A673 (cell line): Measurements from ENCODE around the gene LPP. TPM values are rescaled to one million over a fixed set of nuclear protein-coding genes. Genes with fewer than 3 reads are reported as not detected.

Experiments
- BruUV-seq: library from RNA; stranded (reverse); fragments of 400-500 nt; replicated peaks from 2 replicates; lab custom pipeline; 2021; lab: Mats Ljungman, UMichigan
- CTCF ChIA-PET: fragments of 300-600 bp; sonication (Branson Sonifier 250); formaldehyde crosslinking; loops from one replicate; lab custom pipeline; 2022; ENCODE audit warnings: antibody characterized with exemption; lab: Charles Lee
- POLR2A ChIA-PET: fragments of 300-600 bp; sonication (Branson Sonifier 250); formaldehyde crosslinking; loops from one replicate; lab custom pipeline; 2022; ENCODE audit warnings: antibody characterized with exemption; ENCODE audit not compliant: low non-redundant PET; lab: Charles Lee
- DNase-seq: peaks from one replicate; pipeline ENCODE4 v3.0.0-alpha.2; 2015; ENCODE audit warnings: low spot score
- H3K27ac ChIP-seq: fragments of 200-600 bp; sonication (generic); 2 replicates; pipeline ENCODE4 v1.5.1; 2016; ENCODE audit warnings: mixed run types, low read depth, mild to moderate bottlenecking, mixed read lengths, antibody characterized with exemption, low read length; ENCODE audit not compliant: poor library complexity, severe bottlenecking
- H3K27me3 ChIP-seq: fragments of 200-600 bp; sonication (generic); replicated peaks from 2 replicates; pipeline ENCODE4 v1.6.1; 2017; ENCODE audit warnings: mixed run types, low read depth, mild to moderate bottlenecking, mixed read lengths, antibody characterized with exemption, low read length; ENCODE audit not compliant: insufficient read depth, poor library complexity
- H3K36me3 ChIP-seq: fragments of 200-600 bp; sonication (generic); 2 replicates; pipeline ENCODE4 v1.6.1; 2016; ENCODE audit warnings: mixed run types, mild to moderate bottlenecking, mixed read lengths, antibody characterized with exemption, low read length; ENCODE audit not compliant: insufficient read depth, poor library complexity, severe bottlenecking
- H3K4me1 ChIP-seq: fragments of 200-600 bp; sonication (generic); 2 replicates; pipeline ENCODE4 v1.6.1; 2017; ENCODE audit warnings: mixed run types, mild to moderate bottlenecking, mixed read lengths, antibody characterized with exemption, low read length; ENCODE audit not compliant: insufficient read depth, poor library complexity, severe bottlenecking
- H3K4me3 ChIP-seq: fragments of 200-600 bp; sonication (generic); 2 replicates; pipeline ENCODE4 v1.5.1; 2016; ENCODE audit warnings: low read depth, mixed run types, mild to moderate bottlenecking, mixed read lengths, low read length; ENCODE audit not compliant: poor library complexity, severe bottlenecking
- H3K9me3 ChIP-seq: fragments of 200-600 bp; sonication (generic); 2 replicates; pipeline ENCODE4 v1.6.1; 2016; ENCODE audit warnings: mixed run types, low read depth, mild to moderate bottlenecking, mixed read lengths, antibody characterized with exemption, low read length; ENCODE audit not compliant: poor library complexity, severe bottlenecking
- EZH2 ChIP-seq: fragments of 200-600 bp; sonication (generic); IDR thresholded peaks from 2 replicates; pipeline ENCODE4 v1.6.1; 2017; ENCODE audit warnings: borderline replicate concordance, low read depth, mild to moderate bottlenecking, mixed read lengths, antibody characterized with exemption, low read length; ENCODE audit not compliant: poor library complexity, severe bottlenecking
- intact Hi-C: fragments of 100-400 bp; cut with micrococcal nuclease; formaldehyde crosslinking; loops from one replicate; pipeline ENCODE4 v1.10.0; 2022; ENCODE audit not compliant: unreplicated experiment
- total RNA-seq: library from RNA; stranded (reverse); gene quantifications from 2 replicates; pipeline ENCODE4 v1.2.3, GENCODE V29; 2021
- TF ChIP-seq, protein P1 (sequence below): fragments of 300-800, 200-600 bp; sonication (generic); conservative IDR thresholded peaks from 2 replicates; pipeline ENCODE4 v1.5.1; 2017; ENCODE audit warnings: low read depth, mild to moderate bottlenecking, antibody characterized with exemption, low read length, moderate library complexity, mixed read lengths

LPP gene
- total RNA-seq, 1 experiment from 2014 or later, result 39.7 TPM

DNA sequence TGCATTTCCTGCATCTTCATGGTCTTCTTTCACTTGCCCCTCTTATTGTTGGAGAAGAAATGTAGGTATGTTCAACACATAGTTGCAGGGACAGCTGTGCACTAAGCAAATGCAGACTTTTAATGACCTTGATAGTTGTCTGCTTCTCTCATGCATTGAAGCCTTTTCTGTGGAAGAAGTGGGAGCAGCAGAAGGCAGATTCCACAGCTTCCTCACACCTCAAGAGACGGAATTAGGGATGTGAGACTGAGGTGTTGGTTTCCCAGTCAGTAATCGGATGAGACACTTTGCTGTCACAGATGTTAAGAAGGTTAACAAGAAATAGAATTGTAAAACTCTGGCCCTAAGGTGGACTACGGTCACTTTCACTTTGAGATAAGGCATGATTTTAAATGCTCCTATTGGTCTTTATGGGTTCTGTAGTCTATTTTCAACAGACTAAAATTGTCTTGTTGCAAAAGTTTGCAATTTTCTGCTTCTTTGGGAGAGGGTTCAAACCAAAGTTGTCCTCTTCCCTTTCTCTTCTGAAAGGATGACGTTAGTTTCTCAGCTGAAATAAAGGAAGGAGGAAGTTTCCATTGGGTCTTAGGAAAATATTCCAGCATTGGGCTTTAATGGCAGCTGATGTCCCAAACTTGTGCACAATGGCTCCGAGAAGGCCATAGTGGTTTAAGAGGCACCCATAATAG is 117.4 kb downstream of the LPP start:
- ChIA-PET POLR2A (no interaction called here), CTCF (no interaction called here)
- Histone ChIP-seq H3K27ac (no peak overlapping the region), H3K4me1 (no peaks in the 10 kb centered on the region), H3K4me3 (no peak overlapping the region), H3K36me3 (no peaks in the 10 kb centered on the region), H3K27me3 (no peaks in the 10 kb centered on the region), H3K9me3 (no peaks in the 10 kb centered on the region)
- no peak for TF ChIP-seq EZH2
- TF ChIP-seq, protein P1, sequence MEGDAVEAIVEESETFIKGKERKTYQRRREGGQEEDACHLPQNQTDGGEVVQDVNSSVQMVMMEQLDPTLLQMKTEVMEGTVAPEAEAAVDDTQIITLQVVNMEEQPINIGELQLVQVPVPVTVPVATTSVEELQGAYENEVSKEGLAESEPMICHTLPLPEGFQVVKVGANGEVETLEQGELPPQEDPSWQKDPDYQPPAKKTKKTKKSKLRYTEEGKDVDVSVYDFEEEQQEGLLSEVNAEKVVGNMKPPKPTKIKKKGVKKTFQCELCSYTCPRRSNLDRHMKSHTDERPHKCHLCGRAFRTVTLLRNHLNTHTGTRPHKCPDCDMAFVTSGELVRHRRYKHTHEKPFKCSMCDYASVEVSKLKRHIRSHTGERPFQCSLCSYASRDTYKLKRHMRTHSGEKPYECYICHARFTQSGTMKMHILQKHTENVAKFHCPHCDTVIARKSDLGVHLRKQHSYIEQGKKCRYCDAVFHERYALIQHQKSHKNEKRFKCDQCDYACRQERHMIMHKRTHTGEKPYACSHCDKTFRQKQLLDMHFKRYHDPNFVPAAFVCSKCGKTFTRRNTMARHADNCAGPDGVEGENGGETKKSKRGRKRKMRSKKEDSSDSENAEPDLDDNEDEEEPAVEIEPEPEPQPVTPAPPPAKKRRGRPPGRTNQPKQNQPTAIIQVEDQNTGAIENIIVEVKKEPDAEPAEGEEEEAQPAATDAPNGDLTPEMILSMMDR, result no peak
- BruUV-seq, result no TSS peak
- no peak for DNase-seq
- intact Hi-C loops, result no loop called here

DNA sequence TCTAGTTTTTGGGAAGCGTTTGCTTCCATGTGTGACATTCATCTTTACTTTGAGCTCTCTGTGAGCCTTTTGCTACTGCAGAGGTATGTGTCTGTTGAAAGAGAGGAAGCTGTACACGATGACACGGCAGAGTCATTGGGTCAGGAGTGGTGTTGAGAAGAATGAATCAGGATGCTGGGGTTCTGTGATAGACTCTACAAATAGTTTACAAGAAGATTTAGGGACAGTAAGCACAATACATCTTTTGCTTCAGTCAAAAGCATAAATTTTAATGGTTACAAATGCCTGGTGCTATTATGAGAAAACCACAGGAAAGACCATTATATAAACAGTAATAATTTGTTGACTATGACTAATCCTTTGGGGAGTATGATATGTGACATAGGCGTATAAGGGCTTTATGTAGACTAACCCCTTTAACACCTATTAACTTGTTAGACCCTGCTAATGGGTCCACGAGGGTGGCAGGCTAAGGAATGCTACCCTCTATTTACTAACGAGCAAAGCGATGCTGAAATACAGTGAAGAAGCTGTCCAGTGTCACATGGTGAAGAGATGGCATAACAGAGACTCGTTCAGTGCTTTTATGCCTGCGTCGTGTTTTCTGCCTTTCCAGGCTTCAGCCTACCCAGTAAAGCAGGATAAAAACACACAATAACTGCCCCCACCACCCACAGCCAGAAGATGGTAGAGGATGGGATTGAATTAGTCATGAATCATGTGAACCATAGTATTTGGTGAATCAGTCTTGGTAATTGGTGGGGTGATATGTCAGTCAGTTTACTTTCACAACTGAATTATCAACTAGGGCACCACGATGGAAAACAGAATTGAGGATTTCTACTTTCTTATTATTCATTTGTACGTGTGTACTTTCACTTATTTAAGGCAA is 118.8 kb downstream of the LPP start:
- H3K4me3 ChIP-seq, result no peak overlapping the region
- no peaks in the 10 kb centered on the region for H3K4me1 ChIP-seq
- DNase-seq, result peak; percentile 48
- no peaks in the 10 kb centered on the region for H3K36me3 ChIP-seq
- no peaks in the 10 kb centered on the region for H3K9me3 ChIP-seq
- no peak for TF ChIP-seq EZH2
- TF ChIP-seq, protein P1, result no peak
- CTCF ChIA-PET, result no interaction called here
- POLR2A ChIA-PET, result no interaction called here
- BruUV-seq, result no TSS peak
- H3K27me3 ChIP-seq, result no peaks in the 10 kb centered on the region
- intact Hi-C loops, result no loop called here
- H3K27ac ChIP-seq, result no peak overlapping the region

DNA sequence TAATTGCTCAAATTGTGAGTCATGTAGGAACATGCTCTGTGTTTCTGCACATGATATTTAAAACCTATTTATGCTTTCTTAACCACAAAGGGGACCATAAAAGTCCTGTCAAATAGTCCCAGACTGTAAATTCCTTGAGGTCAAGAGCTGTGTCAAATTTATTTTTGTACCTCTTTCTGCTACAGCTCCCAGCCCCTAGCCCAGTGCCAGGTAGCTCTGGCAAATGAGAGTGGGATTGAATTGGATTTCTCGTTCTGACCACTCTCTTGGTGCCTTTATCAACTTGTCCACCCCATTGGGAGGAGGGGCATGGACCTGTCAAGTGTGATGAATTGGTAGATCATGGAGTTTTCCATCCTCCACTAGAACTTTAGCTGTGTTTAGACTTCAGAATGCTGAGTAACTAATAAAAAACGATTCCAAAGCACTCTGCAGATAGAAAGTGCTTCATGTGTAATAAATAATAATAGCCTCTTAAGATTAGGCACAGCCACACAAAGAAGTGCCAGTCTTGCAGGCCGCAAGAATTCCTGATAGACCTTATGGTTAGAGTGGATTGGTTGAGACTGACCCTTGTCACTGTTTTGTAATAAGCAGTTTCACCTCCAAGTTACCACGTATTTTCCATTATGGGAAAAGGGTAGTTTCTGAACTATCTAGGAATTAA is 120.4 kb downstream of the LPP start:
- Histone ChIP-seq H3K4me3 (no peak overlapping the region), H3K27ac (no peak overlapping the region), H3K36me3 (no peaks in the 10 kb centered on the region), H3K4me1 (peaks cover 5% of the 10 kb centered on the region), H3K27me3 (no peaks in the 10 kb centered on the region), H3K9me3 (no peaks in the 10 kb centered on the region)
- POLR2A ChIA-PET, result no interaction called here
- intact Hi-C loops, result no loop called here
- no peak for DNase-seq
- TF ChIP-seq, protein P1, result no peak
- no peak for TF ChIP-seq EZH2
- CTCF ChIA-PET, result no interaction called here
- no TSS peak for BruUV-seq
